HEK293 (cell line): ENCODE results near the gene MYL6B.
"Not testable (repeated sequence)": the region's sequence is repeated elsewhere in the genome, so short reads cannot be mapped to it uniquely, and the experiment has no call there.

ENCODE experiments used
- CTCF ChIA-PET: fragments of 350-600 bp; formaldehyde crosslinking; extraction: SDS; loops from one replicate; lab custom pipeline; 2021; ENCODE audit warnings: antibody characterized with exemption; lab: Yijun Ruan, JAX
- POLR2A ChIA-PET: fragments of 300-600 bp; formaldehyde crosslinking; extraction: SDS; loops from one replicate; lab custom pipeline; 2020; ENCODE audit warnings: antibody characterized with exemption, inconsistent platforms; lab: Yijun Ruan, JAX
- H3K27ac ChIP-seq: fragments of 200-500 bp; sonication (Bioruptor generic); 2 replicates; pipeline ENCODE4 v1.5.1; 2014; ENCODE audit warnings: low read depth, low read length, control low read depth, inconsistent platforms; ENCODE audit errors: extremely low read depth
- H3K36me3 ChIP-seq, 2 experiments: fragments of 200-500 bp in 1 of 2; sonication (Bioruptor generic) in 1 of 2; 1 replicate in 1 of 2; 2 replicates in 1 of 2; pipeline ENCODE4 v1.5.1; 2014 to 2017; ENCODE audit warnings: inconsistent platforms in 2 of 2, low read length in 2 of 2; ENCODE audit not compliant: control insufficient read depth in 2 of 2, insufficient read depth in 1 of 2
- H3K4me1 ChIP-seq: fragments of 200-500 bp; sonication (Bioruptor generic); 2 replicates; pipeline ENCODE4 v1.5.1; 2014; ENCODE audit warnings: mild to moderate bottlenecking, low read length, inconsistent platforms; ENCODE audit not compliant: control insufficient read depth, insufficient read depth
- H3K4me3 ChIP-seq: 2 replicates; pipeline ENCODE4 v1.5.1; 2011; ENCODE audit warnings: low read depth, mild to moderate bottlenecking, control low read depth, low read length, moderate library complexity
- H3K9me3 ChIP-seq: fragments of 200-500 bp; sonication (Bioruptor generic); 2 replicates; pipeline ENCODE4 v1.5.1; 2014; ENCODE audit warnings: low read depth, low read length, inconsistent platforms; ENCODE audit not compliant: control insufficient read depth, insufficient read depth
- GFI1B ChIP-seq: fragments of 450-650 bp; formaldehyde crosslinking; IDR thresholded peaks from 2 replicates; pipeline ENCODE4 v1.5.1; 2016; ENCODE audit warnings: missing biosample characterization, missing genetic modification characterization
- GLIS1 ChIP-seq: fragments of 450-650 bp; formaldehyde crosslinking; IDR thresholded peaks from 2 replicates; pipeline ENCODE4 v1.5.1; 2016; ENCODE audit warnings: missing biosample characterization, missing genetic modification characterization
- IKZF3 ChIP-seq: fragments of 450-650 bp; IDR thresholded peaks from 2 replicates; pipeline ENCODE4 v1.5.0; 2018; ENCODE audit warnings: missing biosample characterization, mild to moderate bottlenecking, missing genetic modification characterization, moderate library complexity
- KLF10 ChIP-seq: fragments of 450-650 bp; IDR thresholded peaks from 2 replicates; pipeline ENCODE4 v1.5.1; 2018; ENCODE audit warnings: missing biosample characterization, mild to moderate bottlenecking, missing genetic modification characterization
- SP7 ChIP-seq: fragments of 450-650 bp; formaldehyde crosslinking; IDR thresholded peaks from 2 replicates; pipeline ENCODE4 v1.5.1; 2016; ENCODE audit warnings: missing biosample characterization, missing genetic modification characterization
- ZBTB17 ChIP-seq: fragments of 450-650 bp; formaldehyde crosslinking; IDR thresholded peaks from 2 replicates; pipeline ENCODE4 v1.5.1; 2016; ENCODE audit warnings: missing biosample characterization, missing genetic modification characterization
- ZBTB7A ChIP-seq: fragments of 450-650 bp; formaldehyde crosslinking; IDR thresholded peaks from 2 replicates; pipeline ENCODE4 v1.5.1; 2016; ENCODE audit warnings: low read depth, missing biosample characterization, missing genetic modification characterization
- ZBTB8A ChIP-seq: fragments of 450-650 bp; formaldehyde crosslinking; IDR thresholded peaks from 2 replicates; pipeline ENCODE4 v1.5.1; 2016; ENCODE audit warnings: missing biosample characterization, missing genetic modification characterization
- ZIC2 ChIP-seq: fragments of 450-650 bp; formaldehyde crosslinking; IDR thresholded peaks from 2 replicates; pipeline ENCODE4 v1.5.1; 2016; ENCODE audit warnings: missing biosample characterization, missing genetic modification characterization
- ZNF146 ChIP-seq: fragments of 450-650 bp; formaldehyde crosslinking; IDR thresholded peaks from 2 replicates; pipeline ENCODE4 v1.5.1; 2016; ENCODE audit warnings: missing biosample characterization, missing genetic modification characterization
- ZNF24 ChIP-seq: fragments of 450-650 bp; formaldehyde crosslinking; IDR thresholded peaks from 2 replicates; pipeline ENCODE4 v1.5.1; 2016; ENCODE audit warnings: missing biosample characterization, missing genetic modification characterization
- ZNF366 ChIP-seq: fragments of 450-650 bp; formaldehyde crosslinking; conservative IDR thresholded peaks from 2 replicates; pipeline ENCODE4 v1.5.1; 2016; ENCODE audit warnings: missing biosample characterization, missing genetic modification characterization
- ZNF654 ChIP-seq: fragments of 450-650 bp; formaldehyde crosslinking; IDR thresholded peaks from 2 replicates; pipeline ENCODE4 v1.5.1; 2016; ENCODE audit warnings: low read depth, missing biosample characterization, missing genetic modification characterization
- ZNF660 ChIP-seq: fragments of 450-650 bp; IDR thresholded peaks from 2 replicates; pipeline ENCODE4 v1.5.1; 2018; ENCODE audit warnings: missing biosample characterization, mild to moderate bottlenecking, missing genetic modification characterization
- TF ChIP-seq, protein P1 (sequence below): fragments of 450-650 bp; formaldehyde crosslinking; IDR thresholded peaks from 2 replicates; pipeline ENCODE4 v1.5.1; 2017; ENCODE audit warnings: missing biosample characterization, missing genetic modification characterization
- TF ChIP-seq, protein P2 (sequence below): fragments of 450-650 bp; IDR thresholded peaks from 2 replicates; pipeline ENCODE4 v1.5.1; 2018; ENCODE audit warnings: missing biosample characterization, mild to moderate bottlenecking, missing genetic modification characterization
- TF ChIP-seq, protein P3 (sequence below): fragments of 450-650 bp; formaldehyde crosslinking; IDR thresholded peaks from 2 replicates; pipeline ENCODE4 v1.5.1; 2016; ENCODE audit warnings: missing biosample characterization, missing genetic modification characterization
- TF ChIP-seq, protein P4 (sequence below): fragments of 450-650 bp; formaldehyde crosslinking; IDR thresholded peaks from 2 replicates; pipeline ENCODE4 v1.5.1; 2016; ENCODE audit warnings: missing biosample characterization, missing genetic modification characterization, borderline replicate concordance
- TF ChIP-seq, protein P5 (sequence below): fragments of 450-650 bp; formaldehyde crosslinking; IDR thresholded peaks from 2 replicates; pipeline ENCODE4 v1.5.1; 2016; ENCODE audit warnings: missing biosample characterization, missing genetic modification characterization
- TF ChIP-seq, protein P6 (sequence below): fragments of 450-650 bp; formaldehyde crosslinking; IDR thresholded peaks from 2 replicates; pipeline ENCODE4 v1.5.1; 2016; ENCODE audit warnings: missing biosample characterization, missing genetic modification characterization
- TF ChIP-seq, protein P7 (sequence below): fragments of 450-650 bp; formaldehyde crosslinking; IDR thresholded peaks from 2 replicates; pipeline ENCODE4 v1.5.1; 2016; ENCODE audit warnings: missing biosample characterization, missing genetic modification characterization, low read depth

Gene MYL6B

DNA sequence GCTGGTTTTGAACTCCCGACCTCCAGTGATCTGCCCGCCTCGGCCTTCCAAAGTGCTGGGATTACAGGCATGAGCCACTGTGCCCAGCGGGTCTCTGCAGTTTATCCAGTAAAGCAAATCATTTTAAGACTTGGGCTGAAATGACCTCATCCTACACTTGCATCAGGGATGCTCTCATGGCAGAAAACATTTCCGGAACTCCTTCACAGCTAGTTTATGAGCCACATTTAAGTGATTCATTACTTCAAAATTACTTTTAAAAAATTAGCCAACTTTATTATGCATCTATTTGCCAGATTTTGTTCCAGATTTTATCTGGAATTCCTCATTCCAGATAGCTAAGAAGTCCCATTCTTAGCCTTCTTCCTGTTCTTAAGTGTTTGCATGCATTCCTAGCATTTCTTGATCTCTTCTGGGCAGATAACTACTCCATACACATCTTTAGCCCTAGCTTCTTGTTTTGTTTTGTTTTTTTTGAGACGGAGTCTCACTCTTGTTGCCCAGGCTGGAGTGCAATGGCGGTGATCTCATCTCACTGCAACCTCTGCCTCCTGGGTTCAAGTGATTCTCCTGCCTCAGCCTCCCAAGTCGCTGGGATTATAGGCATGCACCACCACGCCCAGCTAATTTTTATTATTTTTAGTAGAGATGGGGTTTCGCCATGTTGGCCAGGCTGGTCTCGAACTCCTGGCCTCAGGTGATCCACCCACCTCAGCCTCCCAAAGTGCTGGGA is 44.6 kb downstream of the MYL6B start:
- not testable (repeated sequence) for H3K4me1 ChIP-seq, H3K27ac ChIP-seq, H3K36me3 ChIP-seq, H3K4me3 ChIP-seq, H3K9me3 ChIP-seq
- POLR2A ChIA-PET: interaction anchor here (0.6 to 2.4 kb wide), 7 partner anchors 25 to 551 kb away, joined by 3 to 17 read pairs (median 3); partner anchors contain the start of genes ANKRD52, ESYT1 and RNF41
- CTCF ChIA-PET: interaction anchor here (0.7 to 3.0 kb wide), 10 partner anchors 8 to 267 kb away, joined by 3 to 14 read pairs (median 4); partner anchors contain the start of genes RNF41 and SMARCC2
- TF ChIP-seq SP7 (tag by site-specific recombination) (peak; percentile 69), ZNF654 (tag by site-specific recombination) (peak; percentile 16; the same call in 1 of the 2 replicates), ZNF24 (peak; percentile 94), GFI1B (tag by site-specific recombination) (peak; percentile 32; the same call in 1 of the 2 replicates), ZNF366 (tag by site-specific recombination) (peak; percentile 89), KLF10 (tag by site-specific recombination) (peak; percentile 38; the same call in 1 of the 2 replicates), ZNF146 (tag by site-specific recombination) (0 out of 2 replicates have a peak, but pooled peaks have one; percentile 40), GLIS1 (tag by site-specific recombination) (0 out of 2 replicates have a peak, but pooled peaks have one; percentile 7), ZBTB17 (tag by site-specific recombination) (peak; percentile 86), ZBTB8A (tag by site-specific recombination) (peak; percentile 61), IKZF3 (tag by site-specific recombination) (peak; percentile 82), ZBTB7A (tag by site-specific recombination) (0 out of 2 replicates have a peak, but pooled peaks have one; percentile 19), ZNF660 (tag by site-specific recombination) (peak; percentile 93), ZIC2 (tag by site-specific recombination) (peak; percentile 34; the same call in 1 of the 2 replicates)
- TF ChIP-seq, protein P1, sequence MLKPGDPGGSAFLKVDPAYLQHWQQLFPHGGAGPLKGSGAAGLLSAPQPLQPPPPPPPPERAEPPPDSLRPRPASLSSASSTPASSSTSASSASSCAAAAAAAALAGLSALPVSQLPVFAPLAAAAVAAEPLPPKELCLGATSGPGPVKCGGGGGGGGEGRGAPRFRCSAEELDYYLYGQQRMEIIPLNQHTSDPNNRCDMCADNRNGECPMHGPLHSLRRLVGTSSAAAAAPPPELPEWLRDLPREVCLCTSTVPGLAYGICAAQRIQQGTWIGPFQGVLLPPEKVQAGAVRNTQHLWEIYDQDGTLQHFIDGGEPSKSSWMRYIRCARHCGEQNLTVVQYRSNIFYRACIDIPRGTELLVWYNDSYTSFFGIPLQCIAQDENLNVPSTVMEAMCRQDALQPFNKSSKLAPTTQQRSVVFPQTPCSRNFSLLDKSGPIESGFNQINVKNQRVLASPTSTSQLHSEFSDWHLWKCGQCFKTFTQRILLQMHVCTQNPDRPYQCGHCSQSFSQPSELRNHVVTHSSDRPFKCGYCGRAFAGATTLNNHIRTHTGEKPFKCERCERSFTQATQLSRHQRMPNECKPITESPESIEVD: peak; percentile 85
- TF ChIP-seq, protein P2, sequence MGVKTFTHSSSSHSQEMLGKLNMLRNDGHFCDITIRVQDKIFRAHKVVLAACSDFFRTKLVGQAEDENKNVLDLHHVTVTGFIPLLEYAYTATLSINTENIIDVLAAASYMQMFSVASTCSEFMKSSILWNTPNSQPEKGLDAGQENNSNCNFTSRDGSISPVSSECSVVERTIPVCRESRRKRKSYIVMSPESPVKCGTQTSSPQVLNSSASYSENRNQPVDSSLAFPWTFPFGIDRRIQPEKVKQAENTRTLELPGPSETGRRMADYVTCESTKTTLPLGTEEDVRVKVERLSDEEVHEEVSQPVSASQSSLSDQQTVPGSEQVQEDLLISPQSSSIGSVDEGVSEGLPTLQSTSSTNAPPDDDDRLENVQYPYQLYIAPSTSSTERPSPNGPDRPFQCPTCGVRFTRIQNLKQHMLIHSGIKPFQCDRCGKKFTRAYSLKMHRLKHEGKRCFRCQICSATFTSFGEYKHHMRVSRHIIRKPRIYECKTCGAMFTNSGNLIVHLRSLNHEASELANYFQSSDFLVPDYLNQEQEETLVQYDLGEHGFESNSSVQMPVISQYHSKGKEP: peak; percentile 58; the same call in 1 of the 2 replicates
- TF ChIP-seq, protein P3, sequence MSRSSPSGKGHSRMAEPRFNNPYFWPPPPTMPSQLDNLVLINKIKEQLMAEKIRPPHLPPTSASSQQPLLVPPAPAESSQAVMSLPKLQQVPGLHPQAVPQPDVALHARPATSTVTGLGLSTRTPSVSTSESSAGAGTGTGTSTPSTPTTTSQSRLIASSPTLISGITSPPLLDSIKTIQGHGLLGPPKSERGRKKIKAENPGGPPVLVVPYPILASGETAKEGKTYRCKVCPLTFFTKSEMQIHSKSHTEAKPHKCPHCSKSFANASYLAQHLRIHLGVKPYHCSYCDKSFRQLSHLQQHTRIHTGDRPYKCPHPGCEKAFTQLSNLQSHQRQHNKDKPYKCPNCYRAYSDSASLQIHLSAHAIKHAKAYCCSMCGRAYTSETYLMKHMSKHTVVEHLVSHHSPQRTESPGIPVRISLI (tag by site-specific recombination): peak; percentile 87
- TF ChIP-seq, protein P4, sequence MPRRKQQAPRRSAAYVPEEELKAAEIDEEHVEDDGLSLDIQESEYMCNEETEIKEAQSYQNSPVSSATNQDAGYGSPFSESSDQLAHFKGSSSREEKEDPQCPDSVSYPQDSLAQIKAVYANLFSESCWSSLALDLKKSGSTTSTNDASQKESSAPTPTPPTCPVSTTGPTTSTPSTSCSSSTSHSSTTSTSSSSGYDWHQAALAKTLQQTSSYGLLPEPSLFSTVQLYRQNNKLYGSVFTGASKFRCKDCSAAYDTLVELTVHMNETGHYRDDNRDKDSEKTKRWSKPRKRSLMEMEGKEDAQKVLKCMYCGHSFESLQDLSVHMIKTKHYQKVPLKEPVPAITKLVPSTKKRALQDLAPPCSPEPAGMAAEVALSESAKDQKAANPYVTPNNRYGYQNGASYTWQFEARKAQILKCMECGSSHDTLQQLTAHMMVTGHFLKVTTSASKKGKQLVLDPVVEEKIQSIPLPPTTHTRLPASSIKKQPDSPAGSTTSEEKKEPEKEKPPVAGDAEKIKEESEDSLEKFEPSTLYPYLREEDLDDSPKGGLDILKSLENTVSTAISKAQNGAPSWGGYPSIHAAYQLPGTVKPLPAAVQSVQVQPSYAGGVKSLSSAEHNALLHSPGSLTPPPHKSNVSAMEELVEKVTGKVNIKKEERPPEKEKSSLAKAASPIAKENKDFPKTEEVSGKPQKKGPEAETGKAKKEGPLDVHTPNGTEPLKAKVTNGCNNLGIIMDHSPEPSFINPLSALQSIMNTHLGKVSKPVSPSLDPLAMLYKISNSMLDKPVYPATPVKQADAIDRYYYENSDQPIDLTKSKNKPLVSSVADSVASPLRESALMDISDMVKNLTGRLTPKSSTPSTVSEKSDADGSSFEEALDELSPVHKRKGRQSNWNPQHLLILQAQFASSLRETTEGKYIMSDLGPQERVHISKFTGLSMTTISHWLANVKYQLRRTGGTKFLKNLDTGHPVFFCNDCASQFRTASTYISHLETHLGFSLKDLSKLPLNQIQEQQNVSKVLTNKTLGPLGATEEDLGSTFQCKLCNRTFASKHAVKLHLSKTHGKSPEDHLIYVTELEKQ (tag by site-specific recombination): 0 out of 2 replicates have a peak, but pooled peaks have one; percentile 45
- TF ChIP-seq, protein P5, sequence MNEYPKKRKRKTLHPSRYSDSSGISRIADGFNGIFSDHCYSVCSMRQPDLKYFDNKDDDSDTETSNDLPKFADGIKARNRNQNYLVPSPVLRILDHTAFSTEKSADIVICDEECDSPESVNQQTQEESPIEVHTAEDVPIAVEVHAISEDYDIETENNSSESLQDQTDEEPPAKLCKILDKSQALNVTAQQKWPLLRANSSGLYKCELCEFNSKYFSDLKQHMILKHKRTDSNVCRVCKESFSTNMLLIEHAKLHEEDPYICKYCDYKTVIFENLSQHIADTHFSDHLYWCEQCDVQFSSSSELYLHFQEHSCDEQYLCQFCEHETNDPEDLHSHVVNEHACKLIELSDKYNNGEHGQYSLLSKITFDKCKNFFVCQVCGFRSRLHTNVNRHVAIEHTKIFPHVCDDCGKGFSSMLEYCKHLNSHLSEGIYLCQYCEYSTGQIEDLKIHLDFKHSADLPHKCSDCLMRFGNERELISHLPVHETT (tag by site-specific recombination): peak; percentile 60
- TF ChIP-seq, protein P6, sequence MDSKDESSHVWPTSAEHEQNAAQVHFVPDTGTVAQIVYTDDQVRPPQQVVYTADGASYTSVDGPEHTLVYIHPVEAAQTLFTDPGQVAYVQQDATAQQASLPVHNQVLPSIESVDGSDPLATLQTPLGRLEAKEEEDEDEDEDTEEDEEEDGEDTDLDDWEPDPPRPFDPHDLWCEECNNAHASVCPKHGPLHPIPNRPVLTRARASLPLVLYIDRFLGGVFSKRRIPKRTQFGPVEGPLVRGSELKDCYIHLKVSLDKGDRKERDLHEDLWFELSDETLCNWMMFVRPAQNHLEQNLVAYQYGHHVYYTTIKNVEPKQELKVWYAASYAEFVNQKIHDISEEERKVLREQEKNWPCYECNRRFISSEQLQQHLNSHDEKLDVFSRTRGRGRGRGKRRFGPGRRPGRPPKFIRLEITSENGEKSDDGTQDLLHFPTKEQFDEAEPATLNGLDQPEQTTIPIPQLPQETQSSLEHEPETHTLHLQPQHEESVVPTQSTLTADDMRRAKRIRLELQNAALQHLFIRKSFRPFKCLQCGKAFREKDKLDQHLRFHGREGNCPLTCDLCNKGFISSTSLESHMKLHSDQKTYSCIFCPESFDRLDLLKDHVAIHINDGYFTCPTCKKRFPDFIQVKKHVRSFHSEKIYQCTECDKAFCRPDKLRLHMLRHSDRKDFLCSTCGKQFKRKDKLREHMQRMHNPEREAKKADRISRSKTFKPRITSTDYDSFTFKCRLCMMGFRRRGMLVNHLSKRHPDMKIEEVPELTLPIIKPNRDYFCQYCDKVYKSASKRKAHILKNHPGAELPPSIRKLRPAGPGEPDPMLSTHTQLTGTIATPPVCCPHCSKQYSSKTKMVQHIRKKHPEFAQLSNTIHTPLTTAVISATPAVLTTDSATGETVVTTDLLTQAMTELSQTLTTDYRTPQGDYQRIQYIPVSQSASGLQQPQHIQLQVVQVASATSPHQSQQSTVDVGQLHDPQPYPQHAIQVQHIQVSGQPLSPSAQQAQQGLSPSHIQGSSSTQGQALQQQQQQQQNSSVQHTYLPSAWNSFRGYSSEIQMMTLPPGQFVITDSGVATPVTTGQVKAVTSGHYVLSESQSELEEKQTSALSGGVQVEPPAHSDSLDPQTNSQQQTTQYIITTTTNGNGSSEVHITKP (tag by site-specific recombination): peak; percentile 50; the same call in 1 of the 2 replicates
- TF ChIP-seq, protein P7, sequence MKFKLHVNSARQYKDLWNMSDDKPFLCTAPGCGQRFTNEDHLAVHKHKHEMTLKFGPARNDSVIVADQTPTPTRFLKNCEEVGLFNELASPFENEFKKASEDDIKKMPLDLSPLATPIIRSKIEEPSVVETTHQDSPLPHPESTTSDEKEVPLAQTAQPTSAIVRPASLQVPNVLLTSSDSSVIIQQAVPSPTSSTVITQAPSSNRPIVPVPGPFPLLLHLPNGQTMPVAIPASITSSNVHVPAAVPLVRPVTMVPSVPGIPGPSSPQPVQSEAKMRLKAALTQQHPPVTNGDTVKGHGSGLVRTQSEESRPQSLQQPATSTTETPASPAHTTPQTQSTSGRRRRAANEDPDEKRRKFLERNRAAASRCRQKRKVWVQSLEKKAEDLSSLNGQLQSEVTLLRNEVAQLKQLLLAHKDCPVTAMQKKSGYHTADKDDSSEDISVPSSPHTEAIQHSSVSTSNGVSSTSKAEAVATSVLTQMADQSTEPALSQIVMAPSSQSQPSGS (tag by site-specific recombination): peak; percentile 91
